HG02981 (cell line): ENCODE measurements around the gene SSH2.
"Not testable (repeated sequence)": the region's sequence is repeated elsewhere in the genome, so short reads cannot be mapped to it uniquely, and the experiment has no call there.

Experiments
- ATAC-seq: cut with Tn5 transposase; IDR thresholded peaks from one replicate; pipeline ENCODE4 v1.9.1; 2021; ENCODE audit warnings: mild to moderate bottlenecking, moderate library complexity; ENCODE audit not compliant: unreplicated experiment

SSH2 gene

GRCh38 chr17:29749045-29749825, 180.8 kb downstream of the SSH2 start:
- no peak for ATAC-seq

- no peak for ATAC-seq
Observed at GRCh38 chr17:29748400-29748799, 181.6 kb downstream of the SSH2 start.

GRCh38 chr17:29747660-29748059, 182.4 kb downstream of the SSH2 start:
- ATAC-seq, result no peak

- no peak for ATAC-seq
Observed at GRCh38 chr17:29746669-29747068, 183.4 kb downstream of the SSH2 start.

- no peak for ATAC-seq
Observed at GRCh38 chr17:29744121-29744520, 185.9 kb downstream of the SSH2 start.

GRCh38 chr17:29742210-29742513, 187.9 kb downstream of the SSH2 start:
- no peak for ATAC-seq

- no peak for ATAC-seq
Observed at GRCh38 chr17:29740017-29740416, 190.0 kb downstream of the SSH2 start.

- no peak for ATAC-seq
Observed at GRCh38 chr17:29734640-29735039, 195.4 kb downstream of the SSH2 start.

GRCh38 chr17:29733166-29733565, 196.9 kb downstream of the SSH2 start:
- no peak for ATAC-seq

GRCh38 chr17:29732613-29733012, 197.4 kb downstream of the SSH2 start:
- no peak for ATAC-seq

- no peak for ATAC-seq
Observed at GRCh38 chr17:29732209-29732608, 197.8 kb downstream of the SSH2 start.

- no peak for ATAC-seq
Observed at GRCh38 chr17:29731589-29731929, 198.5 kb downstream of the SSH2 start.

GRCh38 chr17:29728490-29728889, 201.5 kb downstream of the SSH2 start:
- no peak for ATAC-seq

GRCh38 chr17:29726715-29727252, 203.2 kb downstream of the SSH2 start:
- no peak for ATAC-seq

- not testable (repeated sequence) for ATAC-seq
Observed at GRCh38 chr17:29725408-29725807, 204.6 kb downstream of the SSH2 start.

GRCh38 chr17:29723278-29724047, 206.6 kb downstream of the SSH2 start:
- no peak for ATAC-seq

GRCh38 chr17:29722411-29723198, 207.4 kb downstream of the SSH2 start:
- peak; percentile 61 for ATAC-seq

GRCh38 chr17:29720551-29720950, 209.5 kb downstream of the SSH2 start:
- ATAC-seq, result no peak

GRCh38 chr17:29719469-29719868, 210.6 kb downstream of the SSH2 start:
- no peak for ATAC-seq

GRCh38 chr17:29718446-29719039, 211.5 kb downstream of the SSH2 start:
- no peak for ATAC-seq

GRCh38 chr17:29717817-29718216, 212.2 kb downstream of the SSH2 start:
- no peak for ATAC-seq
